HUES48 (cell line): ENCODE results near the gene C1QTNF2.
A peak's percentile ranks its signal among the peaks of the same experiment; 100 is the strongest.

Experiments used
- H3K27ac ChIP-seq: one replicate; pipeline ENCODE4 v1.7.0; 2013; ENCODE audit warnings: low read depth, low read length, inconsistent platforms
- H3K27me3 ChIP-seq: 2 replicates; pipeline ENCODE4 v1.6.1; 2013; ENCODE audit warnings: mild to moderate bottlenecking, low read length; ENCODE audit not compliant: control insufficient read depth, insufficient read depth
- H3K36me3 ChIP-seq: 2 replicates; pipeline ENCODE4 v1.6.1; 2013; ENCODE audit warnings: low read length; ENCODE audit not compliant: control insufficient read depth, insufficient read depth
- H3K4me1 ChIP-seq: 2 replicates; pipeline ENCODE4 v1.6.1; 2013; ENCODE audit warnings: mild to moderate bottlenecking, low read length; ENCODE audit not compliant: control insufficient read depth, insufficient read depth
- H3K4me3 ChIP-seq: 2 replicates; pipeline ENCODE4 v1.5.1; 2013; ENCODE audit warnings: mild to moderate bottlenecking, low read depth, low read length
- H3K9ac ChIP-seq: 2 replicates; pipeline ENCODE4 v1.6.1; 2013; ENCODE audit warnings: mild to moderate bottlenecking, low read depth, low read length, moderate library complexity
- H3K9me3 ChIP-seq: 2 replicates; pipeline ENCODE4 v1.6.1; 2013; ENCODE audit warnings: low read length; ENCODE audit not compliant: control insufficient read depth, insufficient read depth

C1QTNF2 gene

GRCh38 chr5:160369990-160370712 is at the start of gene C1QTNF2:
TSS of gene C1QTNF2 (minus strand) at chr5:160370626. CDS start at chr5:160355011, 15,615 bp downstream.
- Histone ChIP-seq H3K4me1 (no peaks in the 10 kb centered on the region), H3K9ac (no peak within 1 kb of the TSS), H3K9me3 (no peaks in the 10 kb centered on the region), H3K36me3 (no peaks in the 10 kb centered on the region), H3K4me3 (peak within 1 kb of the TSS; percentile 54), H3K27me3 (peaks cover 39% of the 10 kb centered on the region), H3K27ac (no peak within 1 kb of the TSS)

DNA sequence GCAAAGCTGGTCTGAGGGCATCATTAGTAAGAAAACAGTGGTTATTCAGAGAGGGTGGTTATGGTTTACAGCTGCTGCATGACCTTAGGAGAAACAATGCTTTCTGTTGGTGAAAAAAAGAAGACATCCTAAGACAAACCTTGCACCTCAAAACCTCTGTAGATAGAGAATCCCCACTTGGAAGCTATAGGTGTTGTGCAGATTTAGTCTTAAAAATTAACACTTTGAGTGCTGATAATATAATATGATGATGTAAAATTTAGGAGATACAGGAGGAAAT is 49.8 kb upstream of the C1QTNF2 start:
- H3K36me3 ChIP-seq, result peaks cover 28% of the 10 kb centered on the region
- no peak overlapping the region for H3K27ac ChIP-seq
- H3K4me1 ChIP-seq, result peaks cover 34% of the 10 kb centered on the region
- peak overlapping the region; percentile 86; the same call in 1 of the 2 replicates for H3K4me3 ChIP-seq
- H3K9ac ChIP-seq, result no peak overlapping the region
- no peaks in the 10 kb centered on the region for H3K27me3 ChIP-seq
- H3K9me3 ChIP-seq, result no peaks in the 10 kb centered on the region

GRCh38 chr5:160419458-160420330 is 49.3 kb upstream of the C1QTNF2 start:
- Histone ChIP-seq H3K4me3 (peak overlapping the region; percentile 86), H3K9me3 (no peaks in the 10 kb centered on the region), H3K4me1 (peaks cover 34% of the 10 kb centered on the region), H3K27ac (peak overlapping the region; percentile 93), H3K36me3 (peaks cover 26% of the 10 kb centered on the region), H3K27me3 (no peaks in the 10 kb centered on the region), H3K9ac (peak overlapping the region; percentile 82)

- Histone ChIP-seq H3K27ac (peak within 1 kb of the TSS; percentile 93), H3K4me3 (peak within 1 kb of the TSS; percentile 86), H3K9ac (peak within 1 kb of the TSS; percentile 82), H3K27me3 (no peaks in the 10 kb centered on the region), H3K4me1 (peaks cover 34% of the 10 kb centered on the region), H3K36me3 (peaks cover 25% of the 10 kb centered on the region), H3K9me3 (no peaks in the 10 kb centered on the region)
Measured at GRCh38 chr5:160418561-160419457, 48.4 kb upstream of the C1QTNF2 start, which contains the start of gene SLU7. TSS of gene SLU7 (minus strand) at chr5:160419081. CDS start at chr5:160415294, 3,787 bp downstream.

- Histone ChIP-seq H3K4me3 (peak within 1 kb of the TSS; percentile 81), H3K27ac (peak within 1 kb of the TSS; percentile 96), H3K9ac (peak within 1 kb of the TSS; percentile 97), H3K36me3 (peaks cover 32% of the 10 kb centered on the region), H3K9me3 (no peaks in the 10 kb centered on the region), H3K4me1 (peaks cover 17% of the 10 kb centered on the region), H3K27me3 (no peaks in the 10 kb centered on the region)
Measured at GRCh38 chr5:160399402-160400353, 29.3 kb upstream of the C1QTNF2 start, which contains the start of gene FAM200C. TSS of gene FAM200C (minus strand) at chr5:160400054. CDS start at chr5:160395490, 4,564 bp downstream.

DNA sequence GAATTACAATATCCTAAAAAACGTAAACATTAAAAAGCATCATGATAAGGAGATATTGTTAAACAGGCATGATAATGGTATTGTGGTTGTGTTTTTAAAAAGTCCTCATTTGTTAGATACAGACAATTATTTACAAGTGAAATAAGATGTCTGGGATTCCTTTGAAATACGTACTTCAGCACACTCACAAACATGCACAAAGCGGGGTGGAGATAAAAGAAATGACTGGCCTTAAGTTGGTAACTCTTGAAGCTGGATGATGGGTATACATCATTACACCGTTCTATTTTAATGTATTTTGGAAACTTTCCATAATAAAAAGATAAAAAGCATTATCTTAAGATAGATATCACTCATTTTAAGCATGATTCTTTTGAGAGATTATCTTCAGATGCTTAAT is 28.4 kb upstream of the C1QTNF2 start:
- Histone ChIP-seq H3K36me3 (peaks cover 24% of the 10 kb centered on the region), H3K4me3 (peak overlapping the region; percentile 81), H3K9ac (peak overlapping the region; percentile 97; the same call in 1 of the 2 replicates), H3K27ac (no peak overlapping the region), H3K9me3 (no peaks in the 10 kb centered on the region), H3K4me1 (peaks cover 17% of the 10 kb centered on the region), H3K27me3 (no peaks in the 10 kb centered on the region)

GRCh38 chr5:160397492-160397891 is 27.1 kb upstream of the C1QTNF2 start:
- no peak overlapping the region for H3K9ac ChIP-seq
- H3K27me3 ChIP-seq, result no peaks in the 10 kb centered on the region
- peaks cover 14% of the 10 kb centered on the region for H3K36me3 ChIP-seq

GRCh38 chr5:160395111-160395510 is 24.7 kb upstream of the C1QTNF2 start:
- H3K27me3 ChIP-seq, result no peaks in the 10 kb centered on the region
- H3K36me3 ChIP-seq, result peaks cover 3% of the 10 kb centered on the region; the same call in 1 of the 2 replicates
- H3K4me3 ChIP-seq, result no peak overlapping the region
- no peaks in the 10 kb centered on the region for H3K9me3 ChIP-seq
- peaks cover 15% of the 10 kb centered on the region for H3K4me1 ChIP-seq
- no peak overlapping the region for H3K9ac ChIP-seq
- H3K27ac ChIP-seq, result no peak overlapping the region

More at GRCh38 chr5:160397492-160397891, 27.1 kb upstream of the C1QTNF2 start:
- peaks cover 17% of the 10 kb centered on the region for H3K4me1 ChIP-seq
- no peak overlapping the region for H3K27ac ChIP-seq
- H3K4me3 ChIP-seq, result no peak overlapping the region
- H3K9me3 ChIP-seq, result no peaks in the 10 kb centered on the region

- no peaks in the 10 kb centered on the region for H3K27me3 ChIP-seq
- no peak overlapping the region for H3K27ac ChIP-seq
- peaks cover 3% of the 10 kb centered on the region; the same call in 1 of the 2 replicates for H3K9me3 ChIP-seq
- H3K9ac ChIP-seq, result no peak overlapping the region
- H3K4me3 ChIP-seq, result no peak overlapping the region
- no peaks in the 10 kb centered on the region for H3K4me1 ChIP-seq
- peaks cover 3% of the 10 kb centered on the region; the same call in 1 of the 2 replicates for H3K36me3 ChIP-seq
Measured at GRCh38 chr5:160390787-160391696, 20.6 kb upstream of the C1QTNF2 start.
